GM12874 (cell line): ENCODE results near the gene SCGB1C2.

Source experiments
- TF ChIP-seq, protein P1 (sequence below): IDR thresholded peaks from 2 replicates; pipeline ENCODE4 v1.5.1; 2011; ENCODE audit warnings: low read depth, mild to moderate bottlenecking, control low read depth, low read length, moderate library complexity; ENCODE audit not compliant: insufficient read depth

Gene SCGB1C2

DNA sequence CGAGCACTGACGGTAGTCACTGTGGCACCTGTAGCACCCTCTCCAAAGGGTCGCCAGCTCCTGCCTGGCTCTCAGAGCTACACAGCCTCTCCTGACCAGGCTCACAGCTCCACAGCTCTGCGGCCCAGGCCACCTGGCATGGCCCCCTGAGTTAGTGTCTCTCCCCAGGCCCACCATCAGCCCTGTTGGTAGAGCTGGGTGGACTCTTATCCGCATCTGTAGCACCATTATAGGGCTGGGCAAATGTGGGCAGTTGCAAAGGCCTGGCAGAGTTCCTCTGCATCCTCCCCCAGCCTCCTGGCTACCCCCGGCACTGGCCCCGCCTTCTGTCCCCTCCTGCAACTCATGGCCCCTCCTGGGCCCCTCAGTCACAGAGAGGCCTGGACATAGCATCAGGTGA is 18.2 kb downstream of the SCGB1C2 start:
- TF ChIP-seq, protein P1, sequence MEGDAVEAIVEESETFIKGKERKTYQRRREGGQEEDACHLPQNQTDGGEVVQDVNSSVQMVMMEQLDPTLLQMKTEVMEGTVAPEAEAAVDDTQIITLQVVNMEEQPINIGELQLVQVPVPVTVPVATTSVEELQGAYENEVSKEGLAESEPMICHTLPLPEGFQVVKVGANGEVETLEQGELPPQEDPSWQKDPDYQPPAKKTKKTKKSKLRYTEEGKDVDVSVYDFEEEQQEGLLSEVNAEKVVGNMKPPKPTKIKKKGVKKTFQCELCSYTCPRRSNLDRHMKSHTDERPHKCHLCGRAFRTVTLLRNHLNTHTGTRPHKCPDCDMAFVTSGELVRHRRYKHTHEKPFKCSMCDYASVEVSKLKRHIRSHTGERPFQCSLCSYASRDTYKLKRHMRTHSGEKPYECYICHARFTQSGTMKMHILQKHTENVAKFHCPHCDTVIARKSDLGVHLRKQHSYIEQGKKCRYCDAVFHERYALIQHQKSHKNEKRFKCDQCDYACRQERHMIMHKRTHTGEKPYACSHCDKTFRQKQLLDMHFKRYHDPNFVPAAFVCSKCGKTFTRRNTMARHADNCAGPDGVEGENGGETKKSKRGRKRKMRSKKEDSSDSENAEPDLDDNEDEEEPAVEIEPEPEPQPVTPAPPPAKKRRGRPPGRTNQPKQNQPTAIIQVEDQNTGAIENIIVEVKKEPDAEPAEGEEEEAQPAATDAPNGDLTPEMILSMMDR: no peak

- TF ChIP-seq, protein P1: no peak
Measured at GRCh38 chr17:156094-156621, 18.8 kb downstream of the SCGB1C2 start.

- TF ChIP-seq, protein P1: no peak
Measured at GRCh38 chr17:156946-157345, 19.6 kb downstream of the SCGB1C2 start.

- TF ChIP-seq, protein P1: no peak
Measured at GRCh38 chr17:157901-158300, 20.5 kb downstream of the SCGB1C2 start.

- TF ChIP-seq, protein P1: no peak
Measured at GRCh38 chr17:158379-158778, 21.0 kb downstream of the SCGB1C2 start.

DNA sequence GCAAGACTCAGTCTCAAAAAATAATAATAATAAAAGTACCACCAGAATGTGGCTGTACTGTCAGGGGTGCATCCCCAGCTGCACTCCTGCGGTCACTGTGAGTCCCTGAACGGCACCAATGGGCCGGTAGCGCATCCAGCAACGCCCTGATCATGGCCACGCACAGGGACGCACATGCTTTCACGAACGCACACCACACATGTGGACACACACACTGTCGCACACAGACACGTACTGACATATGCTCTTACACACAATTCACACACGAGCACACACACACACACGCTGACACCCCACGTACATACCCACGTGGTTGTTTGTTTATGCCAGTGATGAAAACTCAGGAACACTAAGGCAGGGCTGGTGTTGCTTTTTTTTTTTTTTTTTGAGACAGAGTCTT is 22.2 kb downstream of the SCGB1C2 start:
- TF ChIP-seq, protein P1: no peak

DNA sequence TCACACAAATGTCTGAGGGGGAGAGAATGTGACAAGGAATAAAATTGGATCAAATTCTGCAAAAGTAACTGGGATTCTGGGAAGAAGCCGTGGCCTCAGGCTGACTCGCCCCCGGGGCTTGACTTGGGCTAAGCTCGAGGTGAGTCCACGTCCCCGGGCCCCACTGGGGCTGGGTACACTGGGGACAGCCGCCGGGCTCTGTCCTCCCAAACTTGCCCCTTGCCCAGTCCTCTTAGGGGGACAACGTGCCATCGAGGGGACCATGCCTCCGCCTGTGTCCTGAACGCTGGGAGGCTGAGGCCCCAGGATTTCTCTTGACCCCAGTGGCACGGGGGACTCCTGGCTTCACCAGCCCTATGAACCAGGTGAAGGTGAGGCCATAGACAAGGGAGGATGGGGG is 23.0 kb downstream of the SCGB1C2 start:
- TF ChIP-seq, protein P1: no peak
